Smooth muscle cell (in vitro differentiated cells): ENCODE results near the gene LHFPL6. TPM values are rescaled to one million over a fixed set of nuclear protein-coding genes. Genes with fewer than 3 reads are reported as not detected.

Source experiments
- DNase-seq: peaks from one replicate; lab custom pipeline; 2025; ENCODE audit not compliant: unreplicated experiment; lab: John Stamatoyannopoulos, UW
- H2AFZ ChIP-seq: fragments of 200-600 bp; sonication (generic); 2 replicates; pipeline ENCODE4 v1.6.0; 2016; ENCODE audit warnings: antibody characterized with exemption, low read depth, mild to moderate bottlenecking
- H3F3A ChIP-seq: fragments of 200-600 bp; sonication (generic); 2 replicates; pipeline ENCODE4 v1.6.0; 2017; ENCODE audit warnings: antibody characterized with exemption, low read depth
- H3K27ac ChIP-seq: fragments of 200-600 bp; sonication (generic); 2 replicates; pipeline ENCODE4 v1.5.1; 2016; ENCODE audit warnings: low read depth, mild to moderate bottlenecking
- H3K27me3 ChIP-seq: fragments of 200-600 bp; sonication (generic); 2 replicates; pipeline ENCODE4 v1.6.1; 2016; ENCODE audit warnings: low read depth, mild to moderate bottlenecking
- H3K36me3 ChIP-seq: fragments of 200-600 bp; sonication (generic); 2 replicates; pipeline ENCODE4 v1.5.1; 2016; ENCODE audit warnings: low read depth
- H3K4me1 ChIP-seq: fragments of 200-600 bp; sonication (generic); 2 replicates; pipeline ENCODE4 v1.5.1; 2016; ENCODE audit warnings: low read depth
- H3K4me2 ChIP-seq: fragments of 200-600 bp; sonication (generic); 2 replicates; pipeline ENCODE4 v1.6.0; 2016; ENCODE audit warnings: mild to moderate bottlenecking
- H3K4me3 ChIP-seq: fragments of 200-600 bp; sonication (generic); 2 replicates; pipeline ENCODE4 v1.5.1; 2016; ENCODE audit warnings: mild to moderate bottlenecking
- H3K79me2 ChIP-seq: fragments of 200-600 bp; sonication (generic); 2 replicates; pipeline ENCODE4 v1.6.0; 2016; ENCODE audit warnings: low read depth, mild to moderate bottlenecking
- H3K9ac ChIP-seq: fragments of 200-600 bp; sonication (generic); 2 replicates; pipeline ENCODE4 v1.6.0; 2016; ENCODE audit warnings: low read depth
- H3K9me3 ChIP-seq: fragments of 200-600 bp; sonication (generic); replicated peaks from 2 replicates; pipeline ENCODE4 v1.5.1; 2016; ENCODE audit warnings: low read depth
- H4K20me1 ChIP-seq: fragments of 200-600 bp; sonication (generic); 2 replicates; pipeline ENCODE4 v1.6.0; 2016; ENCODE audit warnings: low read depth
- WGBS: methylation state at CpG from one replicate; pipeline ENCODE4 v1.1.7; 2016; ENCODE audit warnings: low lambda C conversion rate; 5-methylcytosine and 5-hydroxymethylcytosine counted together
- polyA plus RNA-seq: library from polyadenylated mRNA; unstranded; fragments of >200 nt; fragmentation: Nextera tagmentation; extraction: Ambion mirVana; gene quantifications from 2 replicates; pipeline ENCODE4 v1.2.1, GENCODE V29; 2016
- total RNA-seq: library from RNA; depleted of rRNA; stranded (reverse); fragments of >200 nt; gene quantifications from 2 replicates; pipeline ENCODE4 v1.2.3, GENCODE V29; 2014
- TF ChIP-seq, protein P1 (sequence below): fragments of 200-600 bp; sonication (generic); IDR thresholded peaks from 2 replicates; pipeline ENCODE4 v1.5.1; 2017; ENCODE audit warnings: borderline replicate concordance, mild to moderate bottlenecking, antibody characterized with exemption; ENCODE audit not compliant: insufficient read depth, poor library complexity, severe bottlenecking

LHFPL6 gene
- total and polyA plus RNA-seq, 2 experiments from 2014 or later: 24.7 to 43.6 TPM

GRCh38 chr13:39297664-39298171 lies 305.3 kb downstream of the LHFPL6 start:
- H3K9me3 ChIP-seq: no peaks in the 10 kb centered on the region
- no peaks in the 10 kb centered on the region for H3K79me2 ChIP-seq
- H3K27ac ChIP-seq: no peak overlapping the region
- H3K9ac ChIP-seq: no peak overlapping the region
- H3K4me2 ChIP-seq: no peak overlapping the region
- WGBS: 52% methylated on average over 2 of the region's 2 CpGs
- no peaks in the 10 kb centered on the region for H3K27me3 ChIP-seq
- no peaks in the 10 kb centered on the region for H4K20me1 ChIP-seq
- H3K4me3 ChIP-seq: no peak overlapping the region
- H2AFZ ChIP-seq: no peak overlapping the region
- no peak for DNase-seq
- no peaks in the 10 kb centered on the region for H3K4me1 ChIP-seq
- H3K36me3 ChIP-seq: no peaks in the 10 kb centered on the region
- H3F3A ChIP-seq: no peaks in the 10 kb centered on the region
- TF ChIP-seq, protein P1, sequence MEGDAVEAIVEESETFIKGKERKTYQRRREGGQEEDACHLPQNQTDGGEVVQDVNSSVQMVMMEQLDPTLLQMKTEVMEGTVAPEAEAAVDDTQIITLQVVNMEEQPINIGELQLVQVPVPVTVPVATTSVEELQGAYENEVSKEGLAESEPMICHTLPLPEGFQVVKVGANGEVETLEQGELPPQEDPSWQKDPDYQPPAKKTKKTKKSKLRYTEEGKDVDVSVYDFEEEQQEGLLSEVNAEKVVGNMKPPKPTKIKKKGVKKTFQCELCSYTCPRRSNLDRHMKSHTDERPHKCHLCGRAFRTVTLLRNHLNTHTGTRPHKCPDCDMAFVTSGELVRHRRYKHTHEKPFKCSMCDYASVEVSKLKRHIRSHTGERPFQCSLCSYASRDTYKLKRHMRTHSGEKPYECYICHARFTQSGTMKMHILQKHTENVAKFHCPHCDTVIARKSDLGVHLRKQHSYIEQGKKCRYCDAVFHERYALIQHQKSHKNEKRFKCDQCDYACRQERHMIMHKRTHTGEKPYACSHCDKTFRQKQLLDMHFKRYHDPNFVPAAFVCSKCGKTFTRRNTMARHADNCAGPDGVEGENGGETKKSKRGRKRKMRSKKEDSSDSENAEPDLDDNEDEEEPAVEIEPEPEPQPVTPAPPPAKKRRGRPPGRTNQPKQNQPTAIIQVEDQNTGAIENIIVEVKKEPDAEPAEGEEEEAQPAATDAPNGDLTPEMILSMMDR: no peak

DNA sequence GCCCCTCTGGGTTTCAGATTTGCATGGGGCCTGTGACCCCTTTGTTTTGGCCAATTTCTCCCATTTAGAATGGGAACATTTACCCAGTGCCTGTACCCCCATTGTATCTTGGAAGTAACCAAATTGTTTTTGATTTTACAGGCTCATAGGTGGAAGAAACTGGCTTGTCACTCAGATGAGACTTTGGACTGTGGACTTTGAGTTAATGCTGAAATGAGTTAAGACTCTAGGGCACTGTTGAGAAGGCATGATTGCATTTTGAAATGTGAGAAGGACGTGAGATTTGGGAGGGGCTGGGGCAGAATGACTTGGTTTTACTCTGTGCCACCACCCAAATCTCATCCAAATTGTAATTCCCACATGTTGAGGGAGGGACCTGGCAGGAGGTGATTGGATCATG lies 306.0 kb downstream of the LHFPL6 start:
- Histone ChIP-seq H2AFZ (no peak overlapping the region), H3K9me3 (no peaks in the 10 kb centered on the region), H3K27ac (no peak overlapping the region), H3K27me3 (no peaks in the 10 kb centered on the region), H3K9ac (no peak overlapping the region), H3K79me2 (no peaks in the 10 kb centered on the region), H3K36me3 (no peaks in the 10 kb centered on the region), H3F3A (no peaks in the 10 kb centered on the region), H3K4me2 (no peak overlapping the region), H4K20me1 (no peaks in the 10 kb centered on the region), H3K4me3 (no peak overlapping the region), H3K4me1 (no peaks in the 10 kb centered on the region)
- WGBS: 90% methylated on average over 1 of the region's 1 CpG
- TF ChIP-seq, protein P1: no peak
- no peak for DNase-seq

DNA sequence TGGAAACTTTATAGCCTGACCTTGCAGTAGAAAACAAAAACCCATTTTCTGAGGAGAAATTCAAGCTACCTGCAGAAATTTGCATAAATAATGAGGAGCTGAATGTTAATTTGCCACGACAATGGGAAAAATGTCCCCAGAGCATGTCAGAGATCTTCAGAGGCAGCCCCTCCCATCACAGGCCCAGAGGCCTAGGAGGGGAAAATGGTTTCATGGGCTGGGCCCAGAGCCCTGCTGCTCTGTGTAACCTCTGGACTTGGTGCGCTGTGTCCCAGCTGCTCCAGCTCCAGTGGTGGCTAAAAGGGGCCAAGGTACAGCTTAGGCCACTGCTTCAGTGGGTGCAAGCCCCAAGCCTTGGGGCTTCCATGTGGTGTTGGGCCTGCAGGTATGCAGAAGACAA lies 306.8 kb downstream of the LHFPL6 start:
- WGBS: 48% methylated on average over 2 of the region's 2 CpGs

More for the DNA sequence above, 306.8 kb downstream of the LHFPL6 start:
- Histone ChIP-seq H3K9me3 (no peaks in the 10 kb centered on the region), H3K4me2 (no peak overlapping the region), H3K36me3 (no peaks in the 10 kb centered on the region), H3K4me3 (no peak overlapping the region), H3F3A (no peaks in the 10 kb centered on the region), H2AFZ (no peak overlapping the region), H4K20me1 (no peaks in the 10 kb centered on the region), H3K27ac (no peak overlapping the region), H3K79me2 (no peaks in the 10 kb centered on the region), H3K27me3 (no peaks in the 10 kb centered on the region), H3K4me1 (no peaks in the 10 kb centered on the region), H3K9ac (no peak overlapping the region)
- TF ChIP-seq, protein P1: no peak
- no peak for DNase-seq

Other genes with a start within 250 kb of the LHFPL6 start
- gene COG6, start 52.5 kb upstream of the LHFPL6 start, total RNA-seq: 82.9 and 84.8 TPM in 2 replicates
- 32.5 and 42.9 TPM in 2 replicates for gene COG6, start 52.5 kb upstream of the LHFPL6 start, polyA plus RNA-seq